Endothelial cell of umbilical vein (primary cell): ENCODE results near the gene KCNE4. TPM values are rescaled to one million over a fixed set of nuclear protein-coding genes. Genes with fewer than 3 reads are reported as not detected.

ENCODE experiments used
- BruUV-seq: library from RNA; stranded (reverse); fragments of 400-500 nt; replicated peaks from 2 replicates; lab custom pipeline; 2021; lab: Mats Ljungman, UMichigan
- CTCF ChIA-PET: fragments of 300-600, 350-600 bp; sonication (Branson Sonifier 250); formaldehyde crosslinking; loops from one replicate; lab custom pipeline; 2021; ENCODE audit warnings: antibody characterized with exemption, inconsistent platforms; lab: Charles Lee
- POLR2A ChIA-PET: fragments of 300-600, 350-600 bp; sonication (Branson Sonifier 250); formaldehyde crosslinking; loops from one replicate; lab custom pipeline; 2021; ENCODE audit warnings: antibody characterized with exemption, inconsistent platforms; lab: Charles Lee
- DNase-seq: peaks from one replicate; pipeline ENCODE4 v3.0.0-alpha.2; 2011; ENCODE audit warnings: low read depth, low spot score
- FAIRE-seq: peaks from 2 replicates; lab custom pipeline; 2011; peaks lifted over from hg19 to GRCh38; lab: Jason Lieb, UNC
- H2AFZ ChIP-seq: 2 replicates; pipeline ENCODE4 v1.6.0; 2012; ENCODE audit warnings: low read depth, low read length, control low read depth, inconsistent platforms
- H3K27ac ChIP-seq: 2 replicates; pipeline ENCODE4 v1.5.1; 2011; ENCODE audit warnings: low read depth, mild to moderate bottlenecking, control low read depth, low read length, moderate library complexity; ENCODE audit not compliant: insufficient read depth
- H3K27me3 ChIP-seq, 2 experiments: 2 replicates each; pipeline versions ENCODE4 v1.6.0 to v1.6.1; 2011; ENCODE audit warnings: low read length in 2 of 2, mixed read lengths in 1 of 2; ENCODE audit not compliant: control insufficient read depth in 2 of 2, insufficient read depth in 2 of 2
- H3K36me3 ChIP-seq, 2 experiments: 2 replicates in 1 of 2; 3 replicates in 1 of 2; pipeline ENCODE4 v1.5.1; 2011; ENCODE audit warnings: low read length in 2 of 2, mild to moderate bottlenecking in 1 of 2, moderate library complexity in 1 of 2; ENCODE audit not compliant: control insufficient read depth in 2 of 2, insufficient read depth in 2 of 2; ENCODE audit errors: extremely low read depth in 1 of 2
- H3K4me1 ChIP-seq: 3 replicates; pipeline ENCODE4 v1.5.1; 2011; ENCODE audit warnings: mild to moderate bottlenecking, low read length; ENCODE audit not compliant: control insufficient read depth, insufficient read depth; ENCODE audit errors: extremely low read depth
- H3K4me2 ChIP-seq: 2 replicates; pipeline ENCODE4 v1.6.1; 2011; ENCODE audit warnings: low read length, control low read depth, mixed read lengths; ENCODE audit not compliant: insufficient read depth
- H3K4me3 ChIP-seq, 3 experiments: fragments of 200-600 bp in 1 of 3; sonication (generic), shearing (Covaris generic) in 1 of 3; replicated peaks in 1 of 3; 2 replicates each; pipeline ENCODE4 v1.5.1; 2011 to 2016; ENCODE audit warnings: control low read depth in 3 of 3, low read length in 3 of 3, mild to moderate bottlenecking in 2 of 3, inconsistent platforms in 1 of 3, low read depth in 1 of 3, moderate library complexity in 1 of 3; ENCODE audit not compliant: insufficient read depth in 1 of 3
- H3K79me2 ChIP-seq: 2 replicates; pipeline ENCODE4 v1.6.0; 2012; ENCODE audit warnings: low read length, inconsistent platforms; ENCODE audit not compliant: control insufficient read depth, insufficient read depth
- H3K9ac ChIP-seq: replicated peaks from 2 replicates; pipeline ENCODE3; 2011; ENCODE audit warnings: low read length, control low read depth; ENCODE audit not compliant: insufficient read depth; ENCODE audit errors: extremely low read depth
- H3K9me1 ChIP-seq: replicated peaks from 3 replicates; pipeline ENCODE4 v1.6.0; 2011; ENCODE audit warnings: mild to moderate bottlenecking, low read length; ENCODE audit not compliant: control insufficient read depth, insufficient read depth; ENCODE audit errors: extremely low read depth
- H3K9me3 ChIP-seq: replicated peaks from 2 replicates; pipeline ENCODE4 v1.5.1; 2012; ENCODE audit warnings: low read length, inconsistent platforms; ENCODE audit not compliant: control insufficient read depth, insufficient read depth
- H4K20me1 ChIP-seq: replicated peaks from 2 replicates; pipeline ENCODE3; 2011; ENCODE audit warnings: mild to moderate bottlenecking, low read length; ENCODE audit not compliant: control insufficient read depth, insufficient read depth; ENCODE audit errors: extremely low read depth
- EZH2 ChIP-seq: IDR thresholded peaks from 2 replicates; pipeline ENCODE4 v1.6.1; 2012; ENCODE audit warnings: borderline replicate concordance, low read depth, mild to moderate bottlenecking, moderate library complexity, low read length, inconsistent platforms; ENCODE audit not compliant: severe bottlenecking
- FOS ChIP-seq: IDR thresholded peaks from 2 replicates; pipeline ENCODE4 v1.6.1; 2011; ENCODE audit warnings: mild to moderate bottlenecking, low read length, moderate library complexity, borderline replicate concordance; ENCODE audit not compliant: insufficient read depth
- GATA2 ChIP-seq: IDR thresholded peaks from 2 replicates; pipeline ENCODE4 v1.7.0; 2011; ENCODE audit warnings: low read depth, mild to moderate bottlenecking, moderate library complexity, mixed read lengths, low read length; ENCODE audit not compliant: insufficient read length, insufficient read depth
- JUN ChIP-seq: IDR thresholded peaks from 2 replicates; pipeline ENCODE4 v1.6.1; 2011; ENCODE audit warnings: borderline replicate concordance, low read depth; ENCODE audit not compliant: insufficient read length, insufficient read depth
- MYC ChIP-seq: IDR thresholded peaks from one replicate; pipeline ENCODE4 v1.6.1; 2011; ENCODE audit warnings: mild to moderate bottlenecking, low read depth, low read length
- POLR2A ChIP-seq: IDR thresholded peaks from 2 replicates; pipeline ENCODE4 v1.6.1; 2012; ENCODE audit warnings: low read depth, mild to moderate bottlenecking, control low read depth, low read length
- POLR2AphosphoS5 ChIP-seq: IDR thresholded peaks from 2 replicates; pipeline ENCODE4 v1.6.1; 2012; ENCODE audit warnings: low read depth, mild to moderate bottlenecking, control low read depth, low read length, moderate library complexity; ENCODE audit not compliant: insufficient read depth
- dilution Hi-C: fragments of 300-500 bp; cut with MboI; formaldehyde crosslinking; loops from one replicate; pipeline ENCODE4 v1.15.0; 2019; ENCODE audit warnings: low sequenced_read_pairs; ENCODE audit not compliant: extremely low pct_ligation_motif_present
- intact Hi-C: fragments of 100-400 bp; cut with micrococcal nuclease; formaldehyde crosslinking; loops from one replicate; pipeline ENCODE4 v1.10.0; 2022
- polyA plus RNA-seq, 4 experiments: library from polyadenylated mRNA; depleted of rRNA in 3 of 4; stranded (reverse) in 3 of 4; unstranded in 1 of 4; fragments of >200 nt; gene quantifications; 2 replicates each; pipeline versions ENCODE4 v1.2.1 to v1.2.3, GENCODE V29; 2011 to 2012; ENCODE audit warnings: missing spikeins in 1 of 4
- total RNA-seq: library from RNA; stranded (reverse); gene quantifications from 2 replicates; pipeline ENCODE4 v1.2.3, GENCODE V29; 2021
- TF ChIP-seq, protein P1 (sequence below), 2 donors: IDR thresholded peaks; 1 replicate in 1 of 2; 2 replicates in 1 of 2; pipeline ENCODE4 v1.5.1; 2011; ENCODE audit warnings: low read length in 2 of 2, mild to moderate bottlenecking in 2 of 2, moderate library complexity in 2 of 2, control low read depth in 1 of 2, inconsistent platforms in 1 of 2, low read depth in 1 of 2; ENCODE audit not compliant: insufficient read depth in 1 of 2; ENCODE audit errors: extremely low read depth in 1 of 2
- TF ChIP-seq, protein P2 (sequence below): IDR thresholded peaks from 2 replicates; pipeline ENCODE4 v1.6.1; 2011; ENCODE audit not compliant: insufficient read depth, insufficient read length

KCNE4 gene
- total and polyA plus RNA-seq, 2 donors (not counting 3 experiments of a cell fraction or from before 2014, with no cell fraction given) = 0.01 TPM; not detected in 1

DNA sequence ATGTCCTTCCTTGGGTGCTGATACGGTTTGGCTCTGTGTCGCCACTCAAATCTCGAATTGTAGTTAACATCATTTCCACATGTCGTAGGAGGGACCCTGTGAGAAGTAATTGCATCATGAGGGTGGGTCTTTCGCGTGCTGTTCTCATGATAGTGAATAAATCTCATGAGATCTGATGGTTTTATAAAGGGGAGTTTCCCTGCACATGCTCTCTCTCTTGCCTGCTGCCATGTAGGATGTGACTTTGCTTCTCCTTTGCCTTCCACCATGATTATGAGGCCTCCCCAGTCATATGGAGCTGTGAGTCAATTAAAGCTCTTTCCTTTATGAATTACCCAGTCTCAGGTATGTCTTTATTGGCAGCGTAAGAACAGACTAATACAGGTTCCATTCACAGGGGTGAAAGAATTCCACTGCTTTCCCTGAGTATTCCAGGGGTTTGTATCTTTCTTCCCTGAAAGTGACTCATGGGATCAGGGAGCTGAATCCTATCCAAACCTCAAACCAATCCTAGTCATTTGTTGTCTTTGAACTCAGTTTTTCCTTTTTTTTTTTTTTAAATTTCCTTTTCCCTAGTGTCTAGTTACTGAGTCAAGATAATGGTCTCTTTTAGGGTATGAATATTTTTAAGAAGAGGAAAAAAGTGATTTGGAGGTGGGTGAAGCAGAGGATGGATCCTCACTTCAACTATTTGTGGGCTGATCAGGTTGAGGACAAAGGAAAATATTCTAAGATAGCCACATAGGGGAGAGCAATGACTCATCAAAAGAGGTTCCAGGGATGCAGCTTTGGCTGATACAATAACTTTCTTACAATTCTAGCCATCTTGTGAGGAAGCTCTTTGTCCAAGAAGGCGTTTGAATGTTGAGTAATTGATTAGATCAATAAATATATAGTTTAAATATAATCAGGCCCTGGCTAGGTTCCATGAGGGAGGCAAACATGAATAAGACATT is 19.5 kb upstream of the KCNE4 start:
- Histone ChIP-seq H4K20me1 (no peaks in the 10 kb centered on the region), H3K9me3 (no peaks in the 10 kb centered on the region), H3K4me1 (no peaks in the 10 kb centered on the region), H3K27me3 (no peaks in the 10 kb centered on the region), H3K4me2 (no peak overlapping the region), H2AFZ (no peak overlapping the region), H3K27ac (no peak overlapping the region), H3K9me1 (no peaks in the 10 kb centered on the region), H3K79me2 (no peaks in the 10 kb centered on the region), H3K4me3 (no peak overlapping the region), H3K9ac (no peak overlapping the region), H3K36me3 (no peaks in the 10 kb centered on the region)
- no peak for FAIRE-seq
- no peak for TF ChIP-seq JUN
- no peak for TF ChIP-seq POLR2AphosphoS5
- no peak for TF ChIP-seq GATA2
- TF ChIP-seq EZH2 = no peak
- TF ChIP-seq, protein P1, sequence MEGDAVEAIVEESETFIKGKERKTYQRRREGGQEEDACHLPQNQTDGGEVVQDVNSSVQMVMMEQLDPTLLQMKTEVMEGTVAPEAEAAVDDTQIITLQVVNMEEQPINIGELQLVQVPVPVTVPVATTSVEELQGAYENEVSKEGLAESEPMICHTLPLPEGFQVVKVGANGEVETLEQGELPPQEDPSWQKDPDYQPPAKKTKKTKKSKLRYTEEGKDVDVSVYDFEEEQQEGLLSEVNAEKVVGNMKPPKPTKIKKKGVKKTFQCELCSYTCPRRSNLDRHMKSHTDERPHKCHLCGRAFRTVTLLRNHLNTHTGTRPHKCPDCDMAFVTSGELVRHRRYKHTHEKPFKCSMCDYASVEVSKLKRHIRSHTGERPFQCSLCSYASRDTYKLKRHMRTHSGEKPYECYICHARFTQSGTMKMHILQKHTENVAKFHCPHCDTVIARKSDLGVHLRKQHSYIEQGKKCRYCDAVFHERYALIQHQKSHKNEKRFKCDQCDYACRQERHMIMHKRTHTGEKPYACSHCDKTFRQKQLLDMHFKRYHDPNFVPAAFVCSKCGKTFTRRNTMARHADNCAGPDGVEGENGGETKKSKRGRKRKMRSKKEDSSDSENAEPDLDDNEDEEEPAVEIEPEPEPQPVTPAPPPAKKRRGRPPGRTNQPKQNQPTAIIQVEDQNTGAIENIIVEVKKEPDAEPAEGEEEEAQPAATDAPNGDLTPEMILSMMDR (IDR thresholded peaks at IDR 0.05; ENCODE audit: extremely low read depth in 1 of 2, insufficient read depth in 1 of 2, low read depth in 1 of 2, low read length in 2 of 2) = no peak
- no peak for TF ChIP-seq POLR2A
- TF ChIP-seq, protein P2, sequence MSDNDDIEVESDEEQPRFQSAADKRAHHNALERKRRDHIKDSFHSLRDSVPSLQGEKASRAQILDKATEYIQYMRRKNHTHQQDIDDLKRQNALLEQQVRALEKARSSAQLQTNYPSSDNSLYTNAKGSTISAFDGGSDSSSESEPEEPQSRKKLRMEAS = no peak
- TF ChIP-seq MYC = no peak
- TF ChIP-seq FOS = no peak
- BruUV-seq = no TSS peak
- dilution Hi-C loops = no loop called here
- POLR2A ChIA-PET = no interaction called here
- intact Hi-C loops = no loop called here
- CTCF ChIA-PET = no interaction called here
- DNase-seq = no peak
